Measurements from ENCODE around the gene OPN5.

DNA sequence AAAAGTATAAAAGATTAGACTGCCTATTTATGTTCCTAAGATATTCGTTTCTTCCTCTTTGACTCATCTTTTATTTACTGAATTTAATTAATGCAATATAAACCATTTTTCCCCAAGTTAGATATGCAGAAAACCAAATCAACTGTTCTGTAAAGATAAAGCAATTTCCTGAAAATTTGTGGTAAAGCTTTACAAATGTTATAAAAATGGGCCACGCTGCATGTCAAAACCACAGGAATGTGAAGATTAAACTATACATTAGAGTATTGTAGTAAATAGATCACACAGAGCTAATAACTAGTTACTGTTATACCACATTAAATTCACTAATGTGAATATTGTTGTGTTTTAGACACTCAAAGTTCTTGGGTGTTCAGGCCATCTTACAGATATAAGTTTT, 83.4 kb downstream of the OPN5 start:
- TF ChIP-seq, protein P1, sequence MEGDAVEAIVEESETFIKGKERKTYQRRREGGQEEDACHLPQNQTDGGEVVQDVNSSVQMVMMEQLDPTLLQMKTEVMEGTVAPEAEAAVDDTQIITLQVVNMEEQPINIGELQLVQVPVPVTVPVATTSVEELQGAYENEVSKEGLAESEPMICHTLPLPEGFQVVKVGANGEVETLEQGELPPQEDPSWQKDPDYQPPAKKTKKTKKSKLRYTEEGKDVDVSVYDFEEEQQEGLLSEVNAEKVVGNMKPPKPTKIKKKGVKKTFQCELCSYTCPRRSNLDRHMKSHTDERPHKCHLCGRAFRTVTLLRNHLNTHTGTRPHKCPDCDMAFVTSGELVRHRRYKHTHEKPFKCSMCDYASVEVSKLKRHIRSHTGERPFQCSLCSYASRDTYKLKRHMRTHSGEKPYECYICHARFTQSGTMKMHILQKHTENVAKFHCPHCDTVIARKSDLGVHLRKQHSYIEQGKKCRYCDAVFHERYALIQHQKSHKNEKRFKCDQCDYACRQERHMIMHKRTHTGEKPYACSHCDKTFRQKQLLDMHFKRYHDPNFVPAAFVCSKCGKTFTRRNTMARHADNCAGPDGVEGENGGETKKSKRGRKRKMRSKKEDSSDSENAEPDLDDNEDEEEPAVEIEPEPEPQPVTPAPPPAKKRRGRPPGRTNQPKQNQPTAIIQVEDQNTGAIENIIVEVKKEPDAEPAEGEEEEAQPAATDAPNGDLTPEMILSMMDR (IDR thresholded peaks at IDR 0.05), result no peak
- TF ChIP-seq POLR2A (IDR thresholded peaks at IDR 0.05) (no peak), POLR2AphosphoS5 (IDR thresholded peaks at IDR 0.05) (no peak)

Measured in breast epithelium (tissue), 3 donors.